Left lung (tissue), 10 donors: ENCODE measurements around the gene IGFBP6. TPM values are rescaled to one million over a fixed set of nuclear protein-coding genes. Genes with fewer than 3 reads are reported as not detected.
A peak's percentile ranks its signal among the peaks of the same experiment; 100 is the strongest.

ENCODE experiments used
- ATAC-seq: fragments of 200-7000 bp; cut with Tn5 transposase; one replicate; pipeline ENCODE4 v1.9.1; 2020; ENCODE audit warnings: moderate library complexity
- DNase-seq, 4 donors: peaks; one replicate each; pipeline ENCODE4 v3.0.0-alpha.2; 2013 to 2020
- H3K27ac ChIP-seq, 2 donors: fragments of 200-600 bp; sonication (generic) in 1 of 2; one replicate each; pipeline versions ENCODE4 v1.5.0 to v1.8.0; 2020 to 2021
- H3K27me3 ChIP-seq, 2 donors: fragments of 200-600 bp; sonication (generic) in 1 of 2; one replicate each; pipeline versions ENCODE4 v1.5.0 to v1.8.0; 2020 to 2021
- H3K36me3 ChIP-seq, 2 donors: fragments of 200-600 bp; sonication (generic) in 1 of 2; one replicate each; pipeline versions ENCODE4 v1.5.0 to v1.8.0; 2020 to 2021
- H3K4me1 ChIP-seq, 2 donors: fragments of 200-600 bp; one replicate each; pipeline ENCODE4 v1.8.0; 2021
- H3K4me3 ChIP-seq, 2 donors: fragments of 200-600 bp; sonication (generic) in 1 of 2; one replicate each; pipeline versions ENCODE4 v1.5.0 to v1.8.0; 2020 to 2021; ENCODE audit warnings: mild to moderate bottlenecking in 1 of 2
- H3K9me3 ChIP-seq, 2 donors: fragments of 200-600 bp; sonication (generic) in 1 of 2; one replicate each; pipeline versions ENCODE4 v1.5.0 to v1.8.0; 2020 to 2021
- intact Hi-C, 2 donors: fragments of 100-400 bp; cut with DNase I; formaldehyde crosslinking; loops; one replicate each; pipeline versions ENCODE4 v1.11.2 to v1.14.2; 2022
- polyA plus RNA-seq, 6 donors: library from polyadenylated mRNA; unstranded; fragments of 120-200 nt; gene quantifications; one replicate each; pipeline ENCODE4 v1.2.1, GENCODE V29; 2013; ENCODE audit not compliant: insufficient read length in 6 of 6
- total RNA-seq, 2 donors: library from RNA; stranded (reverse); fragmentation: NEBNext Ultra II Directional; extraction: Animal tissue kit (Norgen Biotek cat#: 25700); gene quantifications; one replicate each; pipeline ENCODE4 v1.2.1, GENCODE V29; 2021
- TF ChIP-seq, protein P1 (sequence below), 2 donors: fragments of 200-600 bp; sonication (generic) in 1 of 2; IDR thresholded peaks; one replicate each; pipeline versions ENCODE4 v1.5.0 to v1.8.0; 2021; ENCODE audit warnings: antibody characterized with exemption in 2 of 2
- donor health status: DM: no; HTN: yes; CAD: no.
- donor health status: DM: no; HTN: no; CAD: no.

The IGFBP6 gene
- total and polyA plus RNA-seq, 8 donors: 15.4 to 29.1 (median 22.7) TPM

- H3K9me3 ChIP-seq: no peaks in the 10 kb centered on the region
- H3K36me3 ChIP-seq: no peaks in the 10 kb centered on the region
- DNase-seq: no peak
- TF ChIP-seq, protein P1, sequence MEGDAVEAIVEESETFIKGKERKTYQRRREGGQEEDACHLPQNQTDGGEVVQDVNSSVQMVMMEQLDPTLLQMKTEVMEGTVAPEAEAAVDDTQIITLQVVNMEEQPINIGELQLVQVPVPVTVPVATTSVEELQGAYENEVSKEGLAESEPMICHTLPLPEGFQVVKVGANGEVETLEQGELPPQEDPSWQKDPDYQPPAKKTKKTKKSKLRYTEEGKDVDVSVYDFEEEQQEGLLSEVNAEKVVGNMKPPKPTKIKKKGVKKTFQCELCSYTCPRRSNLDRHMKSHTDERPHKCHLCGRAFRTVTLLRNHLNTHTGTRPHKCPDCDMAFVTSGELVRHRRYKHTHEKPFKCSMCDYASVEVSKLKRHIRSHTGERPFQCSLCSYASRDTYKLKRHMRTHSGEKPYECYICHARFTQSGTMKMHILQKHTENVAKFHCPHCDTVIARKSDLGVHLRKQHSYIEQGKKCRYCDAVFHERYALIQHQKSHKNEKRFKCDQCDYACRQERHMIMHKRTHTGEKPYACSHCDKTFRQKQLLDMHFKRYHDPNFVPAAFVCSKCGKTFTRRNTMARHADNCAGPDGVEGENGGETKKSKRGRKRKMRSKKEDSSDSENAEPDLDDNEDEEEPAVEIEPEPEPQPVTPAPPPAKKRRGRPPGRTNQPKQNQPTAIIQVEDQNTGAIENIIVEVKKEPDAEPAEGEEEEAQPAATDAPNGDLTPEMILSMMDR (IDR thresholded peaks at IDR 0.05): no peak
- H3K4me1 ChIP-seq: peaks cover 11 to 61% of the 10 kb centered on the region in 2 donors
- peaks cover 0 to 34% of the 10 kb centered on the region in 2 donors for H3K27me3 ChIP-seq
- no peak for ATAC-seq
- H3K27ac ChIP-seq: no peak overlapping the region
- intact Hi-C loops: no loop called here
- no peak overlapping the region for H3K4me3 ChIP-seq
These were observed 3.1 kb downstream of the IGFBP6 start for GRCh38 chr12:53100466-53101151.

DNA sequence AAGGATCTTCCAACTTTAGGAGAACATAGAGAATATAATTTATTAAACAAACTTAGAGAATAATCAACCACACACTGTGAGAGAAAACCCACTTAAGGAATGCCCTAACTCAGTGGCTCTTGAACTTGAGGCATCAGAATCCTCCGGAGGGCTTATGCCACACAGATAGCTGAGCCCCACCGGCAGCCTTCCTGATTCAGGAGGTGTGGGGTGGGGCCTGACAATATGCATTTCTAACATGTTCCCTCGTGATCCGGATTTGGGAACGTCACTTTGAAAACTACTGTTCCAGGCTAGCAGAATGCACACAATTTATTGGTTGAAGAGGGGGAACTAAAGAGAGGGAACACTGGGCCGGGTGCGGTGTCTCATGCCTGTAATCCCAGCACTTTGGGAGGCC is 3.8 kb downstream of the IGFBP6 start:
- Histone ChIP-seq H3K9me3 (no peaks in the 10 kb centered on the region), H3K27ac (no peak overlapping the region), H3K27me3 (peaks cover 0 to 30% of the 10 kb centered on the region in 2 donors), H3K4me3 (no peak overlapping the region), H3K36me3 (no peaks in the 10 kb centered on the region), H3K4me1 (peaks cover 11 to 56% of the 10 kb centered on the region in 2 donors)
- DNase-seq: no peak
- no peak for ATAC-seq
- TF ChIP-seq, protein P1 (IDR thresholded peaks at IDR 0.05): no peak
- intact Hi-C loops: no loop called here

- peak in 1 of 4 donors; percentile 55 for DNase-seq
- intact Hi-C loops: no loop called here
- Histone ChIP-seq H3K9me3 (no peaks in the 10 kb centered on the region), H3K36me3 (no peaks in the 10 kb centered on the region), H3K27ac (no peak overlapping the region), H3K27me3 (peaks cover 0 to 21% of the 10 kb centered on the region in 2 donors), H3K4me1 (peaks cover 11 to 47% of the 10 kb centered on the region in 2 donors), H3K4me3 (no peak overlapping the region)
- ATAC-seq: no peak
- TF ChIP-seq, protein P1 (IDR thresholded peaks at IDR 0.05): no peak
These were observed 4.7 kb downstream of the IGFBP6 start for GRCh38 chr12:53101931-53102781.

- Histone ChIP-seq H3K4me1 (peaks cover 11 to 37% of the 10 kb centered on the region in 2 donors), H3K27ac (no peak within 1 kb of the TSS), H3K36me3 (no peaks in the 10 kb centered on the region), H3K9me3 (no peaks in the 10 kb centered on the region), H3K27me3 (peaks cover 0 to 11% of the 10 kb centered on the region in 2 donors), H3K4me3 (no peak within 1 kb of the TSS)
- TF ChIP-seq, protein P1 (IDR thresholded peaks at IDR 0.05): no peak
- peak in 1 of 4 donors; percentile 72 for DNase-seq
- ATAC-seq: no peak
- intact Hi-C loops: no loop called here
These were observed 5.7 kb downstream of the IGFBP6 start, which contains the start of gene SOAT2 for GRCh38 chr12:53102883-53103807. Gene SOAT2 (plus strand): TSS chr12:53103486. CDS start chr12:53103578, 92 bp downstream.
